ENCODE data around the gene RSKR. TPM values are rescaled to one million over a fixed set of nuclear protein-coding genes. Genes with fewer than 3 reads are reported as not detected.

The RSKR gene
- total and polyA plus RNA-seq, 9 of the 15 experiments (the other 6 are each of a cell fraction or from before 2014, with no cell fraction given) = 1.4 to 42.3 (median 16.2) TPM

- TF ChIP-seq CHD7 (IDR thresholded peaks at IDR 0.05; ENCODE audit: low read depth, low read length) (no peak), ZNF354B (CRISPR knock-in tag; IDR thresholded peaks at IDR 0.05) (no peak), CREBBP (IDR thresholded peaks at IDR 0.05; ENCODE audit: low read depth, low read length) (no peak), SAFB2 (IDR thresholded peaks at IDR 0.05; ENCODE audit: borderline replicate concordance, low read depth, low read length, severe bottlenecking) (no peak), UBTF (IDR thresholded peaks at IDR 0.05; ENCODE audit: borderline replicate concordance in 1 of 2, low read depth in 2 of 2, low read length in 2 of 2) (peak; percentile 81 to 96; a peak in 3 of 4 replicates), BRD9 (IDR thresholded peaks at IDR 0.05; ENCODE audit: low read depth, partially characterized antibody) (no peak), FOXO4 (CRISPR knock-in tag; IDR thresholded peaks at IDR 0.05) (no peak), BDP1 (IDR thresholded peaks at IDR 0.05; ENCODE audit: insufficient read depth, insufficient read length) (no peak)
Observed at GRCh38 chr17:28598799-28599310, 15.1 kb downstream of the RSKR start, which contains the start of gene SPAG5 (continued).

Measured in K562 (cell line).